ENCODE data around the gene RASGRF1. TPM values are rescaled to one million over a fixed set of nuclear protein-coding genes. Genes with fewer than 3 reads are reported as not detected.

RASGRF1 gene
- total and polyA plus RNA-seq, 8 donors: 0.10 to 3.8 (median 1.2) TPM; not detected in 4

GRCh38 chr15:79037848-79038247, 52.7 kb downstream of the RASGRF1 start:
- H3K36me3 ChIP-seq: no peaks in the 10 kb centered on the region
- intact Hi-C loops (cut with DNase I; ENCODE audit: low total_unique reads): no loop called here
- H3K27ac ChIP-seq: no peak overlapping the region
- H3K27me3 ChIP-seq: peaks cover 0 to 32% (median 0%) of the 10 kb centered on the region in 3 donors
- no peak overlapping the region for H3K4me3 ChIP-seq
- H3K4me1 ChIP-seq: no peaks in the 10 kb centered on the region
- H3K9me3 ChIP-seq: peaks cover 0 to 9% (median 8%) of the 10 kb centered on the region in 4 donors
- TF ChIP-seq CTCF (IDR thresholded peaks at IDR 0.05): no peak
- TF ChIP-seq EP300 (IDR thresholded peaks at IDR 0.05): no peak
- TF ChIP-seq POLR2AphosphoS5 (IDR thresholded peaks at IDR 0.05): no peak
- TF ChIP-seq POLR2A (IDR thresholded peaks at IDR 0.05): no peak
- WGBS, 5 donors: 90 to 92% (median 90%) methylated on average over 1 of the region's 1 CpG
- no peak for DNase-seq

DNA sequence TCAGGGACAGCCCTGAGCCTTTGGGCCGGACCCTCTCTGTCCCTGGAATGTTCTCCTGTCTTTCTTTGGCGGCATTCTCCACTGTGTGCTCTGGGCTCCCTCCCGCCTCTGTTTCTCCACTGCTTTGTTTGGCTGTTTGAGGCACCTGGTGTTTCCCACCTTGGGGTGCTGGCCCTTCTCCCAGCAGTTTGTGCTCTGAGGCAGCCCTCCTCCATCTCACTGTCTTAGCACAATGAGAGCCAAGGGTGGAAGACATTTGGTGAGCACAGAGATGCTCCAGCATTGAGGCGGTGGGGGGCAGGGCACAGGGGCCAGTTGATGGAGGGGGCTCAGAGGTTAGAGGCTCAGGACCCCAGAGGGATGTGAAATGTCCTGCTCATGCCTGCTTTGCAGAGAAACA, 54.3 kb downstream of the RASGRF1 start:
- TF ChIP-seq EP300 (IDR thresholded peaks at IDR 0.05) (no peak), CTCF (IDR thresholded peaks at IDR 0.05) (no peak), POLR2A (IDR thresholded peaks at IDR 0.05) (no peak), POLR2AphosphoS5 (IDR thresholded peaks at IDR 0.05) (no peak)
- Histone ChIP-seq H3K36me3 (no peaks in the 10 kb centered on the region), H3K4me3 (no peak overlapping the region), H3K27ac (no peak overlapping the region), H3K9me3 (no peaks in the 10 kb centered on the region), H3K27me3 (peaks cover 0 to 32% (median 0%) of the 10 kb centered on the region in 3 donors), H3K4me1 (no peaks in the 10 kb centered on the region)
- no peak for DNase-seq
- WGBS, 5 donors: 35 to 78% (median 68%) methylated on average over 4 of the region's 4 CpGs
- intact Hi-C loops (cut with DNase I; ENCODE audit: low total_unique reads): no loop called here

DNA sequence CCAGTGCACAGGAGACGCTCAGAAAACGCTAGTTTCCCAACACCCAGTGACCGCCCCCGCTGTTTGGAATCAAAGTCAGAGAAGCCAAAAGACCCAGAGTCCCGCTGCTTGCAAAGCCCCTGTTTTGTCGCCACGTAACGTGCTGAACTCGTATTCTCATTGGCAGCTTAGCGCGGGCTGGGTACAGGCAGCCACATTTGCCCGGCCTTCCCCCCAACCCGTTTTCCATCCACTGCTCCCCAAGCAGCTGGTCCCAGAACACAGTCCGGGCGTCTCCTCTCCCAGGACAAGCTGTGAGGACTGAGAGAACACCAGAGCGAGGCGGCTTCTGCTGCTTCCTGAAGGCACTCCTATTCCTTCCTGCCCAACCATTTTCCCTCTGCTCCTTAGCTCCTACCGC, 54.8 kb downstream of the RASGRF1 start:
- no peak overlapping the region for H3K4me3 ChIP-seq
- no peaks in the 10 kb centered on the region for H3K4me1 ChIP-seq

GRCh38 chr15:79035111-79035601, 55.4 kb downstream of the RASGRF1 start:
- TF ChIP-seq POLR2A (IDR thresholded peaks at IDR 0.05) (no peak), EP300 (IDR thresholded peaks at IDR 0.05) (no peak), CTCF (IDR thresholded peaks at IDR 0.05) (no peak), POLR2AphosphoS5 (IDR thresholded peaks at IDR 0.05) (no peak)
- Histone ChIP-seq H3K27me3 (peaks cover 0 to 32% (median 0%) of the 10 kb centered on the region in 3 donors), H3K4me1 (no peaks in the 10 kb centered on the region), H3K36me3 (no peaks in the 10 kb centered on the region), H3K4me3 (no peak overlapping the region), H3K9me3 (no peaks in the 10 kb centered on the region), H3K27ac (no peak overlapping the region)
- no peak for DNase-seq
- WGBS, 5 donors: 61 to 69% (median 64%) methylated on average over 11 of the region's 11 CpGs
- intact Hi-C loops (cut with DNase I; ENCODE audit: low total_unique reads): no loop called here

More for the DNA sequence above, 54.8 kb downstream of the RASGRF1 start:
- Histone ChIP-seq H3K27ac (no peak overlapping the region), H3K27me3 (peaks cover 0 to 32% (median 0%) of the 10 kb centered on the region in 3 donors), H3K36me3 (no peaks in the 10 kb centered on the region), H3K9me3 (no peaks in the 10 kb centered on the region)
- intact Hi-C loops (cut with DNase I; ENCODE audit: low total_unique reads): no loop called here
- TF ChIP-seq POLR2AphosphoS5 (IDR thresholded peaks at IDR 0.05) (no peak), POLR2A (IDR thresholded peaks at IDR 0.05) (no peak), CTCF (IDR thresholded peaks at IDR 0.05) (no peak), EP300 (IDR thresholded peaks at IDR 0.05) (no peak)
- no peak for DNase-seq
- WGBS, 5 donors: 29 to 43% (median 37%) methylated on average over 18 of the region's 18 CpGs
